Coronary artery (tissue), 2 donors: Measurements from ENCODE around the gene STPG3.
"Not testable (repeated sequence)": the region's sequence is repeated elsewhere in the genome, so short reads cannot be mapped to it uniquely, and the experiment has no call there.

Experiments
- DNase-seq: peaks from one replicate; pipeline ENCODE4 v3.0.0-alpha.2; 2017; ENCODE audit warnings: low spot score
- H3K27ac ChIP-seq, 2 donors: fragments of 200-600 bp; sonication (generic); one replicate each; pipeline ENCODE4 v1.5.1; 2016 to 2019
- H3K4me3 ChIP-seq: fragments of 200-600 bp; sonication (generic); 2 replicates; pipeline ENCODE4 v1.5.1; 2016; ENCODE audit warnings: mild to moderate bottlenecking, moderate library complexity
- CTCF ChIP-seq: fragments of 200-600 bp; sonication (generic); IDR thresholded peaks from one replicate; pipeline ENCODE4 v1.5.1; 2019; ENCODE audit warnings: antibody characterized with exemption

The STPG3 gene

GRCh38 chr9:137253717-137254623 lies 2.9 kb downstream of the STPG3 start:
- Histone ChIP-seq H3K27ac (peak overlapping the region in 1 of 2 donors; percentile 81), H3K4me3 (peak overlapping the region; percentile 93)
- DNase-seq, result no peak
- TF ChIP-seq CTCF, result no peak

GRCh38 chr9:137254624-137255447 lies 3.8 kb downstream of the STPG3 start, which contains the start of gene NELFB:
TSS of gene NELFB (plus strand) at chr9:137255327.
- peak within 1 kb of the TSS; percentile 45 to 81 for H3K27ac ChIP-seq
- no peak for TF ChIP-seq CTCF
- H3K4me3 ChIP-seq, result peak within 1 kb of the TSS; percentile 93
- peak; percentile 91 for DNase-seq

- no peak for TF ChIP-seq CTCF
- peak overlapping the region; percentile 45 to 81 for H3K27ac ChIP-seq
- H3K4me3 ChIP-seq, result peak overlapping the region; percentile 93
- no peak for DNase-seq
These were observed 4.5 kb downstream of the STPG3 start for GRCh38 chr9:137255448-137256114.

- Histone ChIP-seq H3K27ac (no peak overlapping the region), H3K4me3 (peak overlapping the region; percentile 93)
- DNase-seq, result no peak
- no peak for TF ChIP-seq CTCF
These were observed 5.3 kb downstream of the STPG3 start for GRCh38 chr9:137256362-137256761.

GRCh38 chr9:137256856-137257255 lies 5.8 kb downstream of the STPG3 start:
- no peak for DNase-seq
- Histone ChIP-seq H3K27ac (no peak overlapping the region), H3K4me3 (peak overlapping the region; percentile 93)
- no peak for TF ChIP-seq CTCF

GRCh38 chr9:137262173-137262908 lies 11.3 kb downstream of the STPG3 start:
- not testable (repeated sequence) for H3K4me3 ChIP-seq, H3K27ac ChIP-seq, DNase-seq
- TF ChIP-seq CTCF, result peak; percentile 20
